Fibroblast of mammary gland (primary cell): ENCODE data around the gene PKP4.
"Not testable (repeated sequence)": the region's sequence is repeated elsewhere in the genome, so short reads cannot be mapped to it uniquely, and the experiment has no call there.

ENCODE experiments used
- DNase-seq: peaks from one replicate; pipeline ENCODE4 v3.0.0-alpha.2; 2010; ENCODE audit warnings: low read depth
- H3K4me3 ChIP-seq: 2 replicates; pipeline ENCODE4 v1.5.1; 2011; ENCODE audit warnings: low read depth, mild to moderate bottlenecking, low read length, moderate library complexity; ENCODE audit not compliant: control insufficient read depth
- CTCF ChIP-seq: conservative IDR thresholded peaks from 2 replicates; pipeline ENCODE4 v1.5.1; 2011; ENCODE audit warnings: low read depth, low read length, inconsistent platforms; ENCODE audit not compliant: control insufficient read depth, insufficient read depth

PKP4 gene

DNA sequence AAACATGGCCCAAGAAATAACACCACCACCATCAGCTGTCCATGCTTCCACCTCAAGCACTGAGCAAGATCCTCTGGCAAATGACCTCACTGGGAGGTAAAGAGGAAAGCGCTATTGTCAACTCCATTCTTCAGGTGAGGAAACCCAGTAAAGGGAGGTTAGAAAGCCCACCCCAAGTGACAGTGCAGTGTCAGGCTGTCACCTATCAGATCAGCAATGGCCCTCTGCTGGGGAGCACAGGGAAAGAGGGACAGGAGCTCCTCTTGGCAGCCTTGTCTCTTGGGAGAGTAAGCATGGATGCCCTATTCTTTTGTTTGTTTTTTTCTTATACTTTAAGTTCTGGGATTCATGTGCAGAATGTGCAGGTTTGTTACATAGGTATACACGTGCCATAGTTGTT lies 234.1 kb downstream of the PKP4 start:
- no peak for TF ChIP-seq CTCF
- H3K4me3 ChIP-seq: no peak overlapping the region
- DNase-seq: no peak

DNA sequence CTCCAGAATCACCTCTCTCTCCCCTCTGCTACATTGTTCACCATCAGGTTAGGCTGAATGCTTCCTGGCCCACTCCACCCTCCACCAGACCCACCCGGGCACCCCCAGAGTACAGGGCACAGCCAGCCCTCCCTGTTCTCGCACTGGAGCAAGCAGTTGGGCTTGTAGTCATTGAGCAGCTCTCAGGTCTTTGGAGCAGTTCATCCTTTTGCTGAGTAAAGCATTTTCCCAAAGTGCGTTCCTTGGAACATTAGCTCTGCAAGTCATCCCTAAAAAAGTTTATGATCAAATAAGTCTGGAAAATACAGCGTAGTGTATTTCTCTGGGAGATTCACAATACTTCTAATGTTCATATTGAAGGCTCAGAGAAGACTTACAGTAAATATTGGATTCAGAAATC lies 234.9 kb downstream of the PKP4 start:
- no peak for DNase-seq
- no peak overlapping the region for H3K4me3 ChIP-seq
- TF ChIP-seq CTCF: no peak

DNA sequence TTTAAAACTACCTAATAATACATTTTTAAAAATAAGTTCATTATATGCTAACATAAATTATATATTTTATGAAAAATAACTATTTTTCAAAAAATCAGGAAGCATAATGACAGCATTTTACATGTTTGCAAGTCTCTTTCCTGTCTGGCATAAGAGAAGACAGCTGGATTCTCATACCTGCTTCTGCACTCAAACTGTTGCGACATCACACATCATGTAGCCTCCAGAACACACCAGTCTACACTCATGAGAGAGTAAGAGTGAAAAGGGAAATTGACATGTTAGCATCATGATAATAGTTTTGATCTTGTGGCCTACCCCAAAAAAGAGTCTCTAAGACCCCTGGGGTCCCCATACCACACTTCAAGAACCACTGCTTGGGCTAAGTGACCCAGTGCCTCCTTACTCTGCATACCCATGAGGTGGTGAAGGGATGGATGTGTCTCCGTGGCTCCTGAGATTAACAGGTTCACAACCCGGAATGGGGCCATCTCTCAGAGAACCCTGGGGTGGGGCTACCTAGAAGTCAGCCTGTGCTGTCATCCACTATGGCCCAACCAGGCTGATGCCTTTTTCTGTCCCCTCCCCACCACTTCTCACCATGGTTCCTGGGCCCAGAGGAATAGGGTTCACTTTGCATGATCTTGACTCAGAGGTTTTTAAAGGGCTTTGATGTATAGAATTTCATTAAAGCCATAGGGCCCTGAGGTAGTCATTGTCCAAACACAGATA lies 235.8 kb downstream of the PKP4 start:
- no peak for TF ChIP-seq CTCF
- H3K4me3 ChIP-seq: no peak overlapping the region
- peak; percentile 3 for DNase-seq

GRCh38 chr2:158693476-158693875 lies 236.7 kb downstream of the PKP4 start:
- H3K4me3 ChIP-seq: no peak overlapping the region
- no peak for TF ChIP-seq CTCF
- DNase-seq: no peak

DNA sequence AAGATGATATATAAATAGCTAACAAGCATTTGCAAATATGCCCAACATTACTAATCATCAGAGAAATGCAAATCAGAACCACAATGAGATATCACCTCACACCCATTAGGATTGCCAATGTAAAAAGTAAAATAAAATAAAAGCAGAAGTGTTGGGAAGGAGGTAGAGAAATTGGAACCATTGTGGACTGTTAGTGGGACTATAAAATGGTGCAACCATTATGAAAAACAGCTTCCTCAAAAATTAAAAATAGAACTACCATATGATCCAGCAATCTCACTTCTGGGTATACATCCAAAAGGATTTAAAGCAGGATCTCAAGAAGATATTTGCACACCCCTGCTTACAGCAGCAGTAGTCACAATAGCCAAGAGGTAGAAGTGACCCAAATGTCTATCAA lies 238.6 kb downstream of the PKP4 start:
- H3K4me3 ChIP-seq: no peak overlapping the region
- no peak for TF ChIP-seq CTCF
- DNase-seq: no peak

DNA sequence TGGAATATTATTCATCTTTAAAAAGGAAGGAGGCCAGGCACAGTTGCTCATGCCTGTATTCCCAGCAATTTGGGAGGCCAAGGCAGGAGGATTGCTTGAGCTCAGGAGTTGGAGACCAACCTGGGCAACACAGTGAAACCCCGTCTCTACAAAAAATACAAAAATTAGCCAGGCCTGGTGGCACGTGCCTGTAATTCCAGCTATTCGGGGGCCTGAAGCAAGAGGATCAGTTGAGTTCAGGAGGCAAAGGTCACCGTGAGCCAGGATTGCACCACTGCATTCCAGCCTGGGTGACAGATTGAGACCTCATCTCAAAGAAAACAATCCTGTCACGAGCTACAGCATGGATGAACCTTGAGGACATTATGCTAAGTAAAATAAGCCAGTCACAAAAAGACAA lies 239.0 kb downstream of the PKP4 start:
- H3K4me3 ChIP-seq: not testable (repeated sequence)

DNA sequence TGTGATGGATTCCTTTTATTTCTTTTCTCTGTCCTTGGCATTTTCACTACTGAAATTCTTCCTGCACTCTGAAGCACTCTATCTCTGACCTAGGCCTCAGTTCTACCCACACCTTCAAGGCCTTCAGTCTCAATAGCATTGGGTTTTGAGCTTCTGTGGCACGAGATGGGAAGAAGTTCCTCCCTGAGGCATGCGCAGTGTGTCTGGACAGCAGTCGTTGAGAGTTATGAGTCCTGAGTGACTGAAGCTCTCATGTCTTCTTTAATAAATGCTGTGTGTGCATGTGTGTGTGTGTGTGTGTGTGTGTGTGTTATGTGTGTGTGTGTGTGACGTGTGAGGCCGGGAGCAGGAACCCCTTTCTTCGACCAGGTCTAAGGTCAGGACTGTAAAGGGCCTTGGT lies 242.6 kb downstream of the PKP4 start:
- DNase-seq: no peak
- no peak for TF ChIP-seq CTCF
- H3K4me3 ChIP-seq: no peak overlapping the region

More for the DNA sequence above, 239.0 kb downstream of the PKP4 start:
- DNase-seq: not testable (repeated sequence)
